HG03460 (cell line): ENCODE measurements around the gene CHST8.
"Not testable (repeated sequence)": the region's sequence is repeated elsewhere in the genome, so short reads cannot be mapped to it uniquely, and the experiment has no call there.

Experiments
- ATAC-seq: cut with Tn5 transposase; IDR thresholded peaks from one replicate; pipeline ENCODE4 v1.9.1; 2021; ENCODE audit not compliant: unreplicated experiment

Gene CHST8

DNA sequence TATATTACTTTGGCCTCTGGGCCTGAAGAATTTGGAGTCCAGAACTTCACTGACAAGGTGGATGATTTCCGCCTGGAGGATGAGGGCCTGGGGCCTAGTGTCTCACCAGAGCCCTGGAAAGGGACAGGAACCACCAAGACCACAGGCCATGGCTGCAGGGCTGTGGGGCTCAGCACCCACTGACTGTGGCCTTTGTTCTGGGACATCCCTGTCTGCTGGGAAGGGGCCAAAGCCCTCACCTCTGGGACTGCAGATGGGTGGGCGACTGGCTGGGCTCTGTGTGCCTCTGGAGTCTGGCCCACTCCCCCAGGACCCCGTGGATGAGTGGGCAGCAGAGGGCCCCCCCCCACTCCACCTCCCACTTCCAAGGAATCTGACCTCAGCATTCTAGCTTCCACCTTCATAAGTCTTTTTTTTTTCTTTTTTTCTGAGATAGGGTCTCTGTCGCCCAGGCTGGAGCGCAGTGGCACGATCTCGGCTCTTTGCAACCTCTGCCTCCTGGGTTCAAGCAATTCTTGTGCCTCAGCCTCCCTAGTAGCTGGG, 20.3 kb downstream of the CHST8 start:
- no peak for ATAC-seq

DNA sequence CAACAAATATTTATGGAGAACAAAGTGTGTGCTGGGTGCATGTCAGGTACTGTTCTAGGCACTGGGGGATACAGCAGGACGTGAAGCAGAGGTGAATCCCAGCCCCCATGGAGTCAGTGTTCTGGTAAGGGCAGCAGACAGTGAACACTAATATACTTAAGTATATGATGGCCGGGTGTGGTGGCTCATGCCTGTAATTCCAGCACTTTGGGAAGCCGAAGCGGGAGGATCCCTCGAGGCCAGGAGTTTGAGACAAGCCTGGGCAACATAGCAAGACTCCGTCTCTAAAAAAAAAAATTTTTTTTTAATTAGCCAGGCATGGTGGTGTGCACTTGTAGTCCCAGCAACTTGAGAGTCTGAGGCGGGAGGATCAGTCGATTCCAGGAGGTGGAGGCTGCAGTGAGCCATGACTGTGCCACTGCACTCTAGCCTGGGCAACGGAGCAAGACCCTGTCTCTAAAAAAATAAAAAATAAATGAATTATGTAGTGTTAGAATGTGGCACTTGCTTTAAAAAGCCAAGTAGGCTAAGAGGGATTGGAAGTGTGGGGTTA, 22.6 kb downstream of the CHST8 start:
- no peak for ATAC-seq

DNA sequence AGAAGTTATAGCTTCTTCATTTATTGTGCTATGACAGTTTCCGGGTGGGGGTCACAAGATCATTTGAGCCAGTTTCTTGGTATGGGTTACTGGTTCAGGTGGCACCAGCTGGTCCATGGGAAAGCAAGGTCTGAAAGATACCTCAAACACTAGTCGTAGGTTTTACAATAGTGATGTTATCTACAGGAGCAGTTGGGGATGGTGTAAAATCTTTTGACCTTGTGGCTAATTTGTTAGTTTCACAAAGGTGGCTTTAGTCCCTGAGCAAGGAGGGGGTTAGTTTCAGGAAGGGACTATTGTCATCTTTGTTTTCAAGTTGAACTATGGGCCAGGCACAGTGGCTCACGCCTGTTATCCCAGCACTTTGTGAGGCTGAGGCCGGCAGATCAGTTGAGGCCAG, 24.6 kb downstream of the CHST8 start:
- no peak for ATAC-seq

DNA sequence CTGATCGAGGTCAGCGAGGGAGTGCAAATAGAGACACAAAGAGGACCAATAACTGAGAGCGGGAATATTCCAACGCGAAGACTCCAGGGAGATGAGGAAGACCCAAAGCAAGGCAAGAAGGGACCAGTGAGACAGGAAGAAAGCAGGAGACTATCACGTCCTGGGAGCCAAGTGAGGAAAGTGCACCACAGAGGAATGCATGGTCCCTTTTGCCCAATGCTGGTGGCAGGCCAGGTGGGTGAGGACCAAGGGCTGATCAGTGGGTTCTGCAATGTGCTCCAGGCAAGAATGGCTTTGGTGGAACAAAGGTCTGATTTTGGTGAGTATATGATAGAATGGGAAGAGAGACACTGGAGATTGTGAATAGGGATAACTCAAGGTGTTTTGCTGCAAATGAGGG, 25.4 kb downstream of the CHST8 start:
- no peak for ATAC-seq

DNA sequence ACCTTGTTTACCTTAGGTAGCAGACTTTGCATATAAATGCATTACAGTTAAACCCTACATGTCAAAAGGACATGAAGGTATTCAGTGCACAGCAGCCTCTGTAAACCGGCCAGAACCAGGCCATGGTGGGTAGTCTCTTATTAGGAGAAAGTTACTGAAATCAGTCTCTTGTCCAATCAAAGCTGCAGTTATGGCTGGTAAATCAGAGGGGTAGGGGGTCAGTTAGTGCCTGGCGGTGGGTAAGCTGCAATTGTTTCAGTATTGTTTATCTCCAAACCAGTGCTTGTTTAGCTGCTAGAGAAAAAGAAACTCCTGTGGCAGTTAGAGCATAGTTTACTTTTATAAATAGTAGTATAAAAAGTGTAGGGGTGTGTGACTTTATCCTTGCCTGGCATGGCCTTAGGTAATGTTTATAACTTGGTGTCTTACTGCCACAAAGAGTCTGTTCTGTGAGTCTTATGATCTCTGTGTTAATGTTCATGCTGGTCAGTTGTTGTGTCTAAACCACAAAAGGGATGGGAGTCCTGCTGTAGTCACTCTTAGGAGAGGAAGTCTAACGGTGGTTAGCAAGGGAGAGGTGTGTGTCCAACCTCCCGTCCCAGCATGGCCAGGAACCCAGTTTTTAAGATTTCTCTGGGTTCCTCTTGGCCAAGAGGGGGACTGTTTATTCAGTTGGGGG, 28.0 kb downstream of the CHST8 start:
- no peak for ATAC-seq

DNA sequence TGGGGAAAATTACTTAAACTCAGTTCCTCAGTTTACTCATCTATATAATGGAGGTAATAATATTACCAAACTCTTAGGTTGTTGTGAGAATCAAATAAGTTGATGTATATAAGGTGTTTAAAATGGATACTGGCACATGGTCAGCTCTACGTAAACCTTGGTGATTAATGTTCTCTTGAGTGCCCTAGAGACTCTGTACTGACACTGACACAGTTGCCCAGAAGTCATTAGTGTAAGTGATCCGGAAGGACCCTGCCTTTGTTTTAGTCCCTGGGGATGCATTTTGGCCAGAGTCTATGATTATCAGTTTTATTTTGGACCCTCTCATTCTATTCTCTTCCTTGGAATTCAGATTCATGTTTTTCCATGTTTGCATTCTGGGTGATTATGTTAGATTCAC, 31.9 kb downstream of the CHST8 start:
- ATAC-seq, result no peak

DNA sequence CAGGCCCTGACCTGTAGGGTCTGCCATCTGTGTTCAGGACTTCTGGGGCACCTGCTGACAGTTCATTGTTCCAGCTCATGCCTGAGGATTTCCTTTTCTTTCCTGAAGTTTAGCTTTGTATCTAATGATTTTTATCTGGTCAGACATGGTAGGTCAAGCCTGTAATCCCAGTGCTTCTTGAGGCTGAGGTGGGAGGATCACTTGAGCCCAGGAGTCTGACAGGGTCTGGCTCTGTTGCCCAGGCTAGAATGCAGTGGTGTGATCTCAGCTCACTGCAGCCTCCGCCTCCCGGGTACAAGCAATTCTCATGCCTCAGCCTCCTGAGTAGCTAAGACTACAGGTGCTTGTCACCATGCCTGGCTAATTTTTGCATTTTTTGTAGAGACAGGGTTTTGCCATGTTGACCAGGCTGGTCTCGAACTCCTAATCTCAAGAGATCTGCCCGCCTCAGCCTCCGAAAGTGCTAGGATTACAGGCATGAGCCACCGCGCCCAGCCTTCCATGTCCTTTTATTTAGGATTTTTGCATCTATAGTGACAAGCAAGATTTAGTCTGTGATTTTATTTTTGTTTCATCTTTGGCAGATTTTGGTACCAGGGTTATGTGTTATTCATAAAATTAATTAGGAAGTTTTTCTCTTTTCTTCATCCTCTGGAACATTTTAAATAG, 33.2 kb downstream of the CHST8 start:
- ATAC-seq, result no peak

DNA sequence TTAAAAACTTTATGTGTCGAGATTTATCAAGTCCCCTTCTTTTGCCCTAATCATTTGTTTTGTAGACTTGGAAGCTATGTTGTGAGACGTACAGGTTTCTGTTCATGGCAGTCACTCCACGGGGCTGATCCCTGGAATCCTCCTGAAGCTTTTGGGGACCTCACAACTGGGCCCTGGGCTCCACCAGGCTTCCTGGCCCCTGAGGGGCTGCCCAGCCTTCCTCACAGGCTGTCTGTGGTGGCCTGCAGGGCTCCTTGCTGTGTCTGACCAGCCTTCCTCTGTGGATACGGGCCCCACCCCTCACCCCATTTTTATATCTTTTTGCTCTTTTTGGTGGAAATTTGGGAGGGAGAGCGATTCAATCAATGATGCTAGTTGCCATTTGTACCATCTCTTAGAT, 38.1 kb downstream of the CHST8 start:
- ATAC-seq, result no peak

DNA sequence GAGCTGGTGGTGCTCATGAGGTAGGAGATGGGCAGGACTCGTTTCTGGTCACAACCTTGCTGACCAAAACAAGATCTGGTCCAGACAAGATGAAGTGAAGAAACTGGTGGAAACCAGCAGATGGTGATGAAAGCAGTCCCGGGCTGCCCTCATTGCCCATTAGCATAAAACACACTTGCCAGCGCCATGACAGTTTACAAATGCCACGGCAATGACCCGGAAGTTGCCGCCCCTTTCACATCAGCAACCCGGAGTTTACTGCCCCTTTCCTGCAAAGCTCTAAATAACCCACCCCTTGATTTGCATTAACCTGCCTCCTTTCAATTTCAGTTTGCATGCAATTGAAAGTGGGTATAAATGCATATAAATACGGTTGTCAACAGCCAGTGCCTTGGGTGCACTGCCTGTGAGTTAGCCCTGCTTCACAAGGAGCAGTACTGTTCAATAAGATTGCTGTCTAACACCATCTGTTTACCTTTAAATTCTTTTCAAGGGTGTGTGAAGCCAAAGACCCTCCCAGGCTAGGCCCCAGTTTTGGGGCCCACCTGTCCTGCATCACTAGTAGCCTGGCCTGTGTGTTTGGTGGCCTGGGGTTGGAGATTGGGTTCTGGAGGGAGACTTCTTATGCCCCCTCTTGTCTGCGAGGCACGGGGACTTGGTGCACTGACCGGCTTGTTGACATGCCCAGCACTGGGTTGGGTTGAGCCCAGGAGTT, 38.8 kb downstream of the CHST8 start:
- ATAC-seq, result no peak

DNA sequence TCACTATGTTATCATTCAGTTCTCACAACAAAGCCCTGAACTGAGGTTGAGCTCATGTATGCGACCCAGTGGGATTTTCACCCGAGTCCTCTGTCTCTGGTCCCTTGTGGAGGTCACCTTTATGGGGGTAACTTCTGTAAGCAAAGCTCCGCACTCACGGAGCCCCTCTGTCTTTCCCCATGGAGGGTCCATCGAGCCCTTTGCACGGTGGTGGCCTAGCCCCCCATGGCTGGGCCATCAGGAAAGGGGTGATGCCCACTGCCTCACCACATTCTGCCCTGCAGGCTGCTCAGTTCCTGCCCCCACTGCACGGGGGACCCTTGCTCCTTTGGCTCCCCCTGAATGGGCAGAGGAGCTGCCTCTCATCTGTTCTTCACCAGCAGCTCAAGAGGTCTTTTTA, 39.6 kb downstream of the CHST8 start:
- ATAC-seq, result no peak

DNA sequence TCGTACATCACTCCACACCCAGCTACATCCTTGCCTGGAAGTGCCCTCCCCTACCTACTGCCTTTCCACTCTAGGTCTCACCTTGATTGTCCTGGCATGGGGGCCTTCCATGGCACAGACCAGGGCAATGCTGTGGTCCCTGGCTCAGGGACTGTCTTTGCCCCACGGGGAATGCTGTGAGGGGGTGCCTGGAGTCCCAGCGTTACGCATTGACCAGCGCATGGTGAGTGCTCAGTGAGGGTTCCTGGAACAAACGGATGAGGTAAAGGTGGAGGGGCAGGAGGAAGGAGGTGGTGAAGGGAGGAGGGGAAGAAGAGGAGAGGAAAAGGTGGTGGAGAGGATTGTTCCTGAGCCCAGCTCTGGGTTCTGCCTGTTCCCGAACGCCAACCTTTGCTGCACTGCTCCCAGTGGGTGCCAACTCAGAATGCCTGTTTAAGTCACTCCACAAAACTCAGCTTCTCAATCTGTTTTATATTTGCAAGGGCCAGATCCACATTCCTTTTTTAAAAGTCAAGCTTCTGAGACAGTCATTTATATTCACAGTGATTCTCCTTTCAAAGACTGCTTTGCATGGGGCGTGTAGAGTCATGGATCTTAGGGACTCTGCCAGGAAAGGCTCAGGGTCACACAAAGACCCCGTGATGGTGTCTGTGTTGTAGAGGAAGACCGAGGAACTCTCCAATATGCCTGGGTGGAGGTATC, 40.8 kb downstream of the CHST8 start:
- no peak for ATAC-seq

DNA sequence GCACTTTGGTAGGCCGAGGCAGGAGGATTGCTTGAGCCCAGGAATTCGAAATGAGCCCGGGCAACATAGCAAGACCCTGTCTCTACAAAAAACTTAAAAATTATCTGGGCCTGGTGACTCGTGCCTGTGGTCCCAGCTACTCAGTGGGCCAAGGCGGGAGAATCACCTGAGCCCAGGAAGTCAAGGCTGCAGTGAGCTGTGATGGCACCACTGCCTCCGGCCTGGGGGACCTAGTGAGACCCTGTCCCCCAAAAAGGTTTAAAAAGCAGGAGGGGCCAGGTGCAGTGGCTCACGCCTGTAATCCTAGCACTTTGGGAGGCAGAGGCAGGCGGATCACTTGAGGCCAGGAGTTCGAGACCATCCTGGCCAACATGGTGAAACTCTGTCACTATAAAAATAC, 41.6 kb downstream of the CHST8 start:
- ATAC-seq, result not testable (repeated sequence)

DNA sequence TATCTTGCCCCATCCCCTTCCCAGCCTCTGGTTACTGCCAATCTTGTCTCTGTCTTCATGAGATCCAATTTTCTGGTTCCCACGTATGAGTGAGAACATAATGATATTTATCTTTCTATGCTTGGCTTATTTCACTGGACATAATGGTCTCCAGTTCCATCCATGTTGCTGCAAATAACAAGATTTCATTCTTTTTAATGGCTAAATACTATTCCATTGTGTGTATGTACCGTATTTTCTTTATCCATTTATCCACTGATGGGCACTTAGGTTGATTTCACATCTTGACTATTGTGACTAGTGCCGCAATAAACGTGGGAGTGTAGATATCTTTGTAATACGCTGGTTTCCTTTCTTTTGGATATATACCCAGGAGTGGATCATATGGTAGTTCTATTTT, 43.0 kb downstream of the CHST8 start:
- no peak for ATAC-seq

DNA sequence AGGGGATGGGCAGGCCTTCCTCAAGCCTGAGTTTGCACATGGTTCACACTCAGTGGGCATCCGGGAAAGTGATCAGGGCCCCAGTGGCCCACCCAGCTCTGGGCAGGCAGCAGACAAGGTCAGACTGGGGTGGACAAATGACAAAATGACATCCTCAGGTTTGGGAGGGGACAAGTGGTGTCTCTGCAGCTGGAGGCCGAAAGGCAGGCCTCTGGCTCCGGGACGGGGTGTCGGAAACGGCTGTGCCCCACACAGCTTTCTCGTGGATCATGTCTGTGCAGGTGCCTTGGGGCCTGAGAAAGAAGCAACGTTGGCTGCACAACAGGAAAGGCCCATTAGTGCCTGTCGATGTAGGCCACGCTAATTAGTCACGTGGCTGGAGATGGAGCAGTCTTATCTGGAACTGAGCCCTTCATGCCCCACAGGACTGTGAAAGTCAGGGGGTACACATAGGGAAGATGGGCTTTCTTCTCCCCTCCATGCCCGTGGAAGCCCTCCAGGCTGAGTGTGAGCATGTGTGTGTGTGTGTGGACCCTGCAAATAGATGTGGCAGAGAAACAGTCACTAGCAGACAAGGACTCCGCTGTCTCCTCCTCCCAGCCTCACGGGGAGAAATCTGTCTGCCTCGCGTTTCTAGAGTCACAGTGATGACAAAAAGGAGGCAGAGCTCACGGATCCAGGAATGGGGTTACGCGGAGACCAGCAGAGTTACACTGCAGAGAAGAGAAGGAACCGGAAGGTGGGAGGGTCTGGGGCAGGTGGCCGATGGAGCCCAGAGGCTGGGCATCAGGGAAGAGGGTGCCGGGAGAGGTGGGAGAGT, 44.2 kb downstream of the CHST8 start:
- no peak for ATAC-seq

DNA sequence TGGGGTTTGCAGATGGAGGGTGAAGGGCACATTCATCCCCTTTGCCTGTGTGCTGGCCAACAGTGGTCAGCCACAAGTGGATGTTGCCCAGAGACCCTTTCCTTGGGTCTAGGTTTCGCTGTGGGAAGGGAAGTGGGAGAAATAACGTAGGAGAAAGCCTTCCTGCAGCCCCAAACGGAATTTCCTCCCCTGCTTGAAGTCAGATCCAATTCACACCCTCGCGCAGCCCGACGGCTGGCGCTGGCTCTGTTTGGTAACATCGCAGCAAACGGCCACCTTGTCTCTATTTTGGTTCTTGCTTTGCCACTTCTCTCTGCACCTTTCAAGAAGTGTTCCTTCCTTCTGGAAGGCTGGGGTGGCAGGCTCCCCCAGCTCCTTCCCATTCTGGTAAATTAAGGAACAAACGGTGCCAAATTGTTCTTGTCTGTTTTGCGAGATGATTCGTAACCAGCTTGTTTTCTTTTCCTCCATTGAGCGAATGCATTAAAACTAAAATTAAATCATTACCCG, 45.4 kb downstream of the CHST8 start:
- ATAC-seq, result no peak

DNA sequence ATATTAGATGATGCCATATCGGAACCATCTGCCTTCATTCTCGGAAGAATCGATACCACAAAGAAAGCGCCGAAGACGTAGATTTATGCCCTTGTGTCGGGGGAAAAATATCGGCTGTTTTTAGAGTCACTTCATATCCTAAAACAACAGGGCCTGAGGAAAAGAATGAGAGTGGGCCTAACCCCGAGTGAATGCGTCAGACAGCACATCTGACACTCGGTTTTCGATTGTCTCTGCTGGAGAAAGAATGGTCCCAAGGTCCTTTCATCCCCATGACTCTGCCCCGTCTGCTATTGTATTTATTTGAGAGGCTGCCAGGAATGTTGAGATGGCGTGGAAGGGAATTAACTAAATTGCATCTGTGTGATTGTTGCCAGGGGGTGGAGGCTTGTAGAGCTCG, 46.1 kb downstream of the CHST8 start:
- no peak for ATAC-seq

DNA sequence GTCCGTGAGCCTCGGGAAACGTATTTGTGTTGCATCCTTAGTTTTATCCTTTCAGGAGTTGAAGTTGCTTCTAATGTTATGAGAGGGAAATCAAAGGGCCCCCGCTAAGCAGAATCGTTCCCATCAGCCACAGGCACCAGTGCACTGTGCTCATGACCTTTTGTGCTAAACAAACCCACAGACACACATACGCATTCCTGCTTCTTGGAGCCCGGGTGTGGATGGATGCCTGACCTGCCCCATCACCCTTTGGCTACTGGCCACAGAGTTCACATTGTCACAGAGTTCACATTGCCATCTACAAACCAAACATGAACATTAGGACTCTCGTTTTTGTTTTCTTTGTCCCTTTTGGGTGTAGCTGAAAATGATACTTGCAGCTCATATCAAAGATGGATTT, 47.2 kb downstream of the CHST8 start:
- ATAC-seq, result no peak

DNA sequence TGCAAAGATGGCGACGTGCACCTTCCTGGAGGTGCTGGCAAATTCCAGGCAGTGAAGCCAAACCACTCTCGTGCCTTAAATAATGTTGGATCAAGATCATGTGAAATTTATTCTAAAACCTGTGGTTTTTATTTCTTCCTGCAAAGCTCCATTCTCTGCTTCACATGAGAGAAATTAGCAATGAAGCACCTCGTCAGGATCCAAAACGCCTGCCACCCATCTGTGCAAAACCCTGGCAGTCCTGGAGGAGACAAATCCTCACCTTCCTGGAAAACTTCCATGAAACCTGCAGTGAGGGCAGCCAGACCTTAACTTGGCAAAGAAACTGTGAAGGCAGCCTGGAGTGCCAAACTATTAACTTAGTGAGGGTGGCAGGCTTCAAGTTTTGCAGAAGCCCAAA, 47.6 kb downstream of the CHST8 start:
- no peak for ATAC-seq

DNA sequence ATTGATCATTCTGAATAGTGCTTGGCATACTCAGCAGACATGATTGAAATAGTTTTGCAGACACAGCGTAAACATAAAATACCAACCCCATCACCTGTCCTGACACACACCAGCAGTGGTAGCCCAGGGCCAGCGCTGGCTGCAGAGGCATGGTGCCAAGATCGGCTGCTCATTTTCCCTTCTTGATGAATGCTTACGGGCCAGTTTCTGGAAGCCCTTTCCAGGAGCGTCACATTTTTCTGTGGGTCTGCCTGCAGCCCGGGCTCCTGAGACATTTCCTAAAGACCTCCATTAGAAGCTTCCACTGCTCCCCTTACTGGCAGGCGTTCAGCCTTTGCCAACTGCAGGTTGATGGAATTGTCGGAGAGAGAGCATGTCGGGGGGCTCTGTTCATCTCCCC, 48.6 kb downstream of the CHST8 start:
- no peak for ATAC-seq

DNA sequence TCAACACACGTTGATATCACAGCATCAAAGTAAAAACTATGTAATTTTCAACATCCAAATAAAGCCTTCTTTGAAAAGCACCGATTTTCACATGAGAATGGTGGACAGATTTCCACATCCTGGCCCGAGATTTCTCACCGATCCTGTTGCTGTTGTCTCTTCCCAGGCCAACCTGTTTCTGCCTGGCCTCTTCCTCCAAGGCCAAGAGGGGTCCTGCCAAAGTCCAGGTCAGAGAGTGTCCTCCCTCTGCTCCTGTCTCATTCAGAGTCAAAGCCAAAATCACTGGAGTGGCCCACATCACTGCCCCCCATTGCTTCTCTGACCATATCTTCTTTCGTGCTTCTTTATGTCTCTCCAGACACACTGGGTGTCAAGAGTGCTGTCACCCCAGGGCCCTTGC, 49.5 kb downstream of the CHST8 start:
- no peak for ATAC-seq
